Measurements from ENCODE around the gene CRYBG2.
"Not testable (repeated sequence)": the region's sequence is repeated elsewhere in the genome, so short reads cannot be mapped to it uniquely, and the experiment has no call there.

Gene CRYBG2

GRCh38 chr1:26317612-26318337 lies 36.2 kb downstream of the CRYBG2 start, which contains the start of gene CD52:
TSS of gene CD52 (plus strand) at chr1:26317958. CDS start at chr1:26318018, 60 bp downstream.
- DNase-seq: no peak

GRCh38 chr1:26317146-26317545 lies 36.8 kb downstream of the CRYBG2 start:
- DNase-seq: no peak

- DNase-seq: no peak
Measured at GRCh38 chr1:26315874-26316850, 37.8 kb downstream of the CRYBG2 start.

- no peak for DNase-seq
Measured at GRCh38 chr1:26314501-26314900, 39.4 kb downstream of the CRYBG2 start.

GRCh38 chr1:26307966-26308899 lies 45.7 kb downstream of the CRYBG2 start:
- not testable (repeated sequence) for DNase-seq

GRCh38 chr1:26307363-26307781 lies 46.6 kb downstream of the CRYBG2 start:
- DNase-seq: no peak

- peak; percentile 78 for DNase-seq
Measured at GRCh38 chr1:26306290-26307229, 47.4 kb downstream of the CRYBG2 start, which contains the start of gene UBXN11. TSS of gene UBXN11 (minus strand) at chr1:26306636. CDS start at chr1:26302883, 3,753 bp downstream.

- no peak for DNase-seq
Measured at GRCh38 chr1:26305667-26306289, 48.2 kb downstream of the CRYBG2 start.

GRCh38 chr1:26302733-26303405 lies 51.1 kb downstream of the CRYBG2 start:
- DNase-seq: no peak

- no peak for DNase-seq
Measured at GRCh38 chr1:26300578-26301275, 53.2 kb downstream of the CRYBG2 start.

GRCh38 chr1:26297791-26298124 lies 56.2 kb downstream of the CRYBG2 start:
- no peak for DNase-seq

GRCh38 chr1:26297057-26297790 lies 56.7 kb downstream of the CRYBG2 start:
- DNase-seq: no peak

- no peak for DNase-seq
Measured at GRCh38 chr1:26296340-26297056, 57.4 kb downstream of the CRYBG2 start.

GRCh38 chr1:26295194-26296138 lies 58.5 kb downstream of the CRYBG2 start:
- no peak for DNase-seq

- DNase-seq: no peak
Measured at GRCh38 chr1:26293911-26294463, 59.9 kb downstream of the CRYBG2 start.

GRCh38 chr1:26292735-26293134 lies 61.2 kb downstream of the CRYBG2 start:
- not testable (repeated sequence) for DNase-seq

- no peak for DNase-seq
Measured at GRCh38 chr1:26291939-26292338, 62.0 kb downstream of the CRYBG2 start.

Data from NCI-H187 treated with DMSO at 0.1 percent for 48 hours (cell line).